ENCODE data around the gene DLG2.
"Not testable (repeated sequence)": the region's sequence is repeated elsewhere in the genome, so short reads cannot be mapped to it uniquely, and the experiment has no call there.

The DLG2 gene

DNA sequence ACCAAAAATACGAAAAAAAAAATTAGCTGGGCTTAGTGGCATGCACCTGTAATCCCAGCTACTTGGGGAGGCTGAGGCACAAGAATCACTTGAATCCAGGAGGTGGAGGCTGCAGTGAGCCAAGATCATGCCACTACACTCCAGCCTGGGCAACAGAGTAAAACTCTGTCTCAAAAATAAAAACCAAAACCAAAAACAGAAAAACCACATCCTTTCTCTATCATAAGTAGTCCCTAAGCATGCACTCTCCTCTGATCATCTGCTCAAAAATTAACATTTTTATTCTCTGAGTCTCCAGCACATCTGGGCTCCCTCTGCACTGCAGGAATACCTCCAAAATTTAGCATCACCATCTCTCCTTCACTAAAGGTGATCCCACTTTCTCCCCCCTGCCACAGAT, 516.9 kb downstream of the DLG2 start:
- DNase-seq (ENCODE audit: low read depth), result not testable (repeated sequence)

DNA sequence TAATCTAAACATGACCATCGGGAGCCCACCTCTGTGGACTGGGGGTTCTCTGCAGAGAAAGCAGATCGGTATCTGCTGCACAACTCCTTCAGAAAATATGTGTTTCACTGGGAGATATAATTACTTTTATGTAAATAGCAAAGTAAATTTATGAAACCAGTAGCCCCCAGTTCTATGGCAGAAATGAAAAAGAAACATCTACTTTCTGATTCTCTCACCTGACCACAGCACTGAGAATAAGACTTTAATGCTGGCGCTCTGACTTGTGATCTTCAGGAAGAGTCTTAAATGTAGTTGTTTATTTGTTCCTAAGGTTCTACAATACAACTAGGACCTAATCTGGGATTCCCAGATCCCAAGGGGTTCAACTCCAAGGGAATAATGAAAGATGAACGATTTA, 518.0 kb downstream of the DLG2 start:
- no peak for DNase-seq (ENCODE audit: low read depth)

DNA sequence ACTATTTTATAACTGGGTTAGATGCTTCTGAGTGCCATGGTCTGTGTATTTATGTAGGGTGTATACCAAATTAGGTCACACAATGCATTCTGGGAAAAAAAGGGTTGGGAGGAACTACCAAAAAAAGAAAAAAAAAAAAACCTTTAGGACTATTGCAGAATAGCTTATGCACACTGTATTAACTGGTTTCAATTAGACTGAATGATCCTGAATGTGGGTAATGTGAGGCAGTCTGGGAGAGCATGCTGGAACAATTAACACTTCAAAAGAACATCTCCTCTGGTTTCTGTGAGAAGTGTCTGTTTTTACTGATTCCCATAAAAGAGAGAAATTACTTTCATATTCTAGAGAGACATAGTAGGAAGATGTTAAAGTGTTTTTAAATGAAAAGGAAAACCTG, 521.3 kb downstream of the DLG2 start:
- no peak for DNase-seq (ENCODE audit: low read depth)

DNA sequence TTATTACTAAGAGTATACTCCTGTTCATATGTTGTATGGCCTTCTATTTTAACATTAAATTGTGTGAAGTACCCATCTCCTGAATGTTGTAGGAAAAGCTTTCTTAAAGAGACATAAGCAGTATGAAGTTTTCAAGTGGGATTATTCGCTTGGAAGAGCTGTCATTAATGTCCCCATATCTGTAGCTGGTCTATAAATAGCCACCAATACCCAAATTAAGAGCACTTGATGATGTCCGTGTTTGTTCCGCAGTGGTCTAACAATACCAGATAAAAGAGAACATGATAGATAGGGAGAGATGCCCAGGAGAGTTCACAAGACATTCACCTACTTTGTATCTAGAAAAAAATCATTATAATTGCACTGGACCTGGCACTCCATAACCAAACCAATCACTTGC, 527.6 kb downstream of the DLG2 start:
- DNase-seq (ENCODE audit: low read depth), result no peak

DNA sequence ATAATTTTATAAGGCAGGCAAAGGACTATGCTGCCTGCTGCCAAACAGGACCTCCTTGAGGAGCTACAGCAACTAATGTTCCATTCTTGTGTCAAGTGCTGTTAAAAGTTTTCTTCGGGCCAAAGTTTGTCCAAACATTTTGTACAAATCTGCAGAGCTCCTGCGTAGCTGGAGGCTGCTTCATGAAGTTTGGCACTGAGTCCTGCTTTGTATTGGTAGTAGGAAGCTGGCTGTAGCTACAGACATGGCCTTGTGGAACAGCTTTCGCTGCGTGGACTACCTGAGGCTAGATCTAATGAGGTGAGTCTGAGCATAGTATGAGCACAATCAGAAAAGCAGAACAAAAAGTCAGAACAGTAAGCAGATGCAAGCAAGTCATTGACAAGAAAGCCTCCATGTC, 528.1 kb downstream of the DLG2 start:
- no peak for DNase-seq (ENCODE audit: low read depth)

DNA sequence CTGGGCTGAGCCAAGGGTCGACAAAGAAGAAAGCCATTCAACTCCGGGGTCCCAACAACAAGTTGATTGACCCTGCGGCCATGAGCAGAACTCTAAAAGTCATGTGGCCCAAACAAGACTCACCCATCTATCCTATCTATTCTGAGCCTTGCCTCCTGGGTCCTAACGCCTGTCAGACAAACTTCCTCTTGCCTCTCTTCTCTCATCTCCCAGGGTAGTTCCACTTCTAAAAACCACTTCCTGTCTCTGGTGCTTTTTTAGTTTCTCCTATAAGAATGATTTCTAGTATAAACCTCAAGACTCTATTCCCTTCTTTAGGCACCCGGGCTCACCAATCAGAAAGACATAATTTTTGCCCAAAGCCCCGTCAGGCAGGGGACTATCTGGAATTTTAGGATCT, 530.2 kb downstream of the DLG2 start:
- DNase-seq (ENCODE audit: low read depth), result no peak

DNA sequence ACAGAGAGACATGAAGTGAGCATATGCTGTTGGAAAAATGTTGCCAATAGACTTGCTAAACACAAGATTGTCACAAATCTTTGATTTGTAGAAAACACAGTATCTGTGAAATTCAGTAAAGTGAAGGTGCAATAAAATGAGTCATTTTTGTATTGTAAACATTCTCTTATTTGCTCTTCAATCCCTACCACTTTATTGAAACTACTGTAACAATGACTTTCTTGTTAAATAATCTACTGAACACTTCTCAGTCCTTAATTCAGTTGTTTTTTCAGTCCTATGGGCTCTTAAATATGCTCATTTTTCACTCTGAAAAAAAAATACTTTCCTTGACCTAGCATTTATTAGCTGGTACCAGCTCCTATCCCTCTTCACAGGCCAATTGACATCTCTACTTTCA, 531.9 kb downstream of the DLG2 start:
- no peak for DNase-seq (ENCODE audit: low read depth)

DNA sequence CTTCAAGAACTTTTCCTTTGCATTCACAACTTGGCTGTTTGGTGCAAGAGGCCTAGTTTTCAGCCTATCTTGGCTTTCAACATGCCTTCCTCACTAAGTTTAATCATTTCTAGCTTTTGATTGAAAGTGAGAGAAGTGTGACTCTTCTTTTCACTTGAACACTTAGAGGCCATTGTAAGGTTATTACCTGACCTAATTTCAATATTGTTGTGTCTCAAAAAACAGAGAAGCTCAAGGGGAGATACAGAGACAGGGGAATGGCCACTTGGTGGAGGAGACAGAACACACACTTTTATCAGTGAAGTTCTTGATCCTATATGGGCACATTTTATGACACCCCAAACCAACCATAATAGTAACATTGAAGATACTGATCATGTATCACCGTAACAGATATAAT, 532.3 kb downstream of the DLG2 start:
- DNase-seq (ENCODE audit: low read depth), result no peak

DNA sequence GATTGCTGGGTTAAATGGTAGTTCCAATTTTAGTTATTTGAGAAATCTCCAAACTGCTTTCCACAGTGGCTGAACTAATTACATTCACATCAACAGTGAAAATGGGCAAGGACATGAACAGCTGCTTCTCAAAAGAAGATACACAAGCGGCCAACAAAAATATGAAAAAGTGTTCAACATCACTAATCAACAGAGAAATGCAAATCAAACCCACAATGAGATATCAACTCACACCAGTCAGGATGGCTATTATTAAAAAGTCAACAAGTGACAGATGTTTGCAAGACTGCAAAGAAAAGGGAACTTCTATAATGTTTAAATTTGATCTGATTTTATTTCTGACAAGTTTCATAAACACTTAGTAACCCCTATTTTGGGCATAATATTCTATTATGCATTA, 537.5 kb downstream of the DLG2 start:
- no peak for DNase-seq (ENCODE audit: low read depth)

DNA sequence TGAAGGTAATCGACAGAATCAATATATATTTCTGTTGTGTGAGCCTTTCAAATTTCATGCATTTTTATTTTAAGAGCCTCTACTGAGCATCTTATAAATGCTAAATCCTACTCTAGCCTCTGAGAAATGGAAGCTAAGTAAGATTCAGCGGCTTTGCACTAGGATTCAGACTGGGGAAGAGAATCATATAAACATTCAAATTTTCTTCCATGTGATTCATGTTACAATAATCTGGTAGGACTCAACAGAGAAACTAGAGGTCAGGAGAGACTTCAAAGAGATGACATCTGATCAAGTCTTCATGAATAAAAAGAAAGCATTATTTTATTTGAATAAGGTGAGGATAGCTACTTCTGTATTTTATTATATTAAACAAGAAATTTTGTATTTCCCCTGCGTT, 538.9 kb downstream of the DLG2 start:
- DNase-seq (ENCODE audit: low read depth), result no peak

DNA sequence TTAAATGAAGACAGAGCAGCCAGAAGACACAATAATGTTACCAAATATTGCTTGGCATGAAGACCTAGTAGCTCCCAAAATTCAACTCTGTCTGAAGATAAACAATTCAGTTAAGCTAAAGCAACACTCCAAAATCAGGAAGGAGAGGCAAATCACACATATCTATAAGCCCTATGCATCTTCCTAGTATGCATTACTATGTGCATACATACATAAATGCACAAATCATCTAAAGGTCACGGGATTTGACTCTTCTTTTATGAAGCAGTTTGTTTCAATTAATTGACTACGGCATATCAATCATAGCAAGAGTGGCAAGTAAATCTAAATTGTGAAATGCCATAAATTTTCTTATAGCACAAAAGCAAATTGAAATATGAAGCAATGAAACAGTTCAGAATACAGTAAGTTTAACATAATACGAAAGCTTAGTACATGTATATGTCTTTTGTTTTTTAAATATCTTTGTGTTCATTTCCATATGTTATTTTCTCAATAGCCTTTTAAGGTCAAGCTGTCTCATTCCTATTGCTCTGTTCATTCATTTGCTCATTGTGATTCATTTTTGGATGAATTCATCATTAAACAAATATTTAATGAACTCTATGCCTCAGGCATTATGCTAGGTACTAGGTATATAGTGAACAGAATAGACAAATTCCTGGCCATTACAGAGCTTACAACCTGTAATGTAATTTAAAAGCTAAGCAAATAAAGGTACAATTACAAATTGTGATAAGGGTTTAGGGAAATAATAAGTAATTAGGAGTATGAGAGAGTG, 540.5 kb downstream of the DLG2 start:
- DNase-seq (ENCODE audit: low read depth), result no peak

DNA sequence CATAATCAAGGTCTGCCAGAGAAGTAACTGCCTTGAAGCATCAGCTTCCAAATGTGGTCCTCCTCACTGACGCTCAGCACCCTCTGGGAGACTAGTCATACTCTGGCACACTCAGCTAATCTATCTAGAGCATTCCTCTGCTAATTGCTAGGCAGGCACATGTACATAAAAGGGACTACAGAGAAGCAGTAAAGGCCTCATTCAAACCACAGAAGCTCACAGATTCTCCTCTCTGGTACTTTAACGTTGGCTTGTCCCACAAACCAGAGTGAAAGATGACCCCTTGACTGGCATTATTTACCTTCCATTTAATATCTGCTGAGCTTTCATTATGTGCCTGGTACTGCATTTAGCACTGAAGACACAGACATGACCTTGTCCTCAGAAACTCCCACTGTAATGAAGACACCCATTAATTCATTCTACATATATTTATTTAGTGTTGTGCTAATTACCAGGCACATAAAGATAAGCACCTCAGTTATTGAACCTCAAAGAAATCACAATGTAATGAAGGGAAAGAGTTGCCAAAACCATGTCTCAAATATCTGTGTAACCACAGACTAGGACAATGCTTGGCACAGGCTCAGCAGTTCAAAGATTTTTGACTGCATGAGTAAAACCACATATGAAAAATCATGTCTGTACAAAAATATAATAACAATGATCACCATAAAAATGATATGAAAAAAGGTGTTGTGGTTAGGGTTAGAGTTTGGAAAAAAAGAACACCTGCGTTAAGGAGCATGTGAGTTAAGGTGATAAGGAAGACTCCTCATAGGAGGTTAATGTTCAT, 550.4 kb downstream of the DLG2 start:
- DNase-seq (ENCODE audit: low read depth), result no peak

DNA sequence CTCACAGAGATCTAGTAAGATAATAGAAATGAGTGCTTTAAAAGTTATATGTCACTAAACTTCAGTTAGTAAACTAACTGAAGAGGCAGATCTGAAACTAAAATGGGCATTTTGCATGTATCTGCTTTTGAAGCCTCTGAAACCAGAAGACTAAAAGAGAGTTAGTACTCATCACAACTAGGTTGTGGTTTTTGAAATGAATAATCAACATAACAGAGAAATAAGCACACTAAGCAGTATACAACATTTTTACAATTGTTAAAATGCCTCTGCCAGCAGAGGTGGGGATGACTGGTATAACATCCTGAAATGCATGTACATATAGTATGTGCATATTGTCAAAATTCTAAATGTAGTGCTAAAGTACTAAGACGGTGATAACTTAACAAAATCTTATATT, 564.5 kb downstream of the DLG2 start:
- no peak for DNase-seq (ENCODE audit: low read depth)

DNA sequence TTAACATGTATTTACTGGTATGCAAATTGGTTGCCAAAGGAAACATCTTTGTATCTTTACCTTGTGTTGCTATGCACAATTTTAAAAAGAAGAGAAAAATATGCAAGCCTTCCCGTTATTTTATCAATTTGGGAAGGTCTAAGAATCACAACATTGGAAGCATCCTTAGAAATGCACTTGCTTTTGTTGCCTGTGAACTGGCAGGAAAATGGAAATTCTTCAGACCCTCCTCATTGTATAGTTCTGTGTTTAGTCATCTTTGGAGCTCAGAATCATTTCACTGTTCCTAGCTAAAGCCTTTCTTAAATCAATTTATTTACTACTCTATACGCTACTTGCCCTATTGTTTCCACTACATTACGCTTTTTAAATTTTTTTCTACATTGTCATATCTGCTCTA, 574.5 kb downstream of the DLG2 start:
- DNase-seq (ENCODE audit: low read depth), result no peak

DNA sequence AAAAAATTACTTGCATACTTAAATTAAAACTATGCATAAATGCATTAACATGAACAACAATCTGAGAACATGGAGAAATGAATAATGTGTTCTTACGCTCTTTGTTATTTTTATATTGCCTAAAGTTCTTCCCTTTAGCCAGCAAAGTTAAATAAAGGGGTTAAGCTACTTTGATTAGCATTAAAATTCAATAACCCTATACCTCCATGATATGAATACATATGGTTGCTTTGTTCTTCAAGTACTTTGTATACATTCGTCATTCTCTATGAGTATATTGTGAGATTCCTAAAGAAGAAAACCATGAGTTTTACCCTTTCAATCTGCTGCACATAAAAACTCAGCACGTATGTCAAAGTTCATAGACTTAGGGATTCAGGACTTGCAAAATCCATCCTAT, 578.3 kb downstream of the DLG2 start:
- no peak for DNase-seq (ENCODE audit: low read depth)

DNA sequence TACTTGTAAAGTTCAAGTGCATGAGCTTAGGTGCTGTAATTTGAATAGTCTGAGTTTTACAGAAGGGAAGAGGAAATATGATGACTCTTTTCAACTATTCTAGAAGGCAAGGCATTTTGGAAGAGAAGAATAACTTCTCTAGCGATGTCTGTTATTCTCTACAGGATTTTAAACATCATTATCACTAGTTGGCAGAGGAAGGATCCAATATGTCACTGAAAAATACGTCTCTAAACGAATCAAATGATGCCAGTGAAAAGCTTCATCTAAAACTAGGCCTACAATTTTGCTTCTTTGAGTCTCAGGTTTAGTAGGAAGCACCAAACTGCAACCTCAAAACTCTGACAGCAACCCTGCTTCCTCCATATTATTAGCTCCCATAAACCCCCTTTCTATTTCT, 581.4 kb downstream of the DLG2 start:
- no peak for DNase-seq (ENCODE audit: low read depth)

DNA sequence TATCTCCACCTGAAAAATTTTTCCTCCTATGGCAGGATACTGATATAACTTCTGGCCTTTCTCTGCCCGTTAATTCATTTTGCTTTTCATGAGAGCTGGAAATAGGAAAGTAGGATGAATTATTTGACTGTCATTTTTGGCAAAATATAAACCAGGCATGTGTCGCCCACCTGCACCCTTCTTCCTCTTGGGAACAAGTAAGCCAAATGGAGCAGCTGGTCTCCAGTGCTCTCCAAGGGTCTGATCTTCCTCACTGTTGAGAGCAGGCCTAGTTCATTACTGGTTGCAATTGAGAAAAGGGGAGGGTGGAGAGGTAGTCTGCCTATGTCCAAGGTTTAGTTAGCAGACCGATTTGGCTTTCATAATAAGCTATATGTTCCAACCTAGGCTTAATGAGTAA, 582.2 kb downstream of the DLG2 start:
- DNase-seq (ENCODE audit: low read depth), result no peak

DNA sequence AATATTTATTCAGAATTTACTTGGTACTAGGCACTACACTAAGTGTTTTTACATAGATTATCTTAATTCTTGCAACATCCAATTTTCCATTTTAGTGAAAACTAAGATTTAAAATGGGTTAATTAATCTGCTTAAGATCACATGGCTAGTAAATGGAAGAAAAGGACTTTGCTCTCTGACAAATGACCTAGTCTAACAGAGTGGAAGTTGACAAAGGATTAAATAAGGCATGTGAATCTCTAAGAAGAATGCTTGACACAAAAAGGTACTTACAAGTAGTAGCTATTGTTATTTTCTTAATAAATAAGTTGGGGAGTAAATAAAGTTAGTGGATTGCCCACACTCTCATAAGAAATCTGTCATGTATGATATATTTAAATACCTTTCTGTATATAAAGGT, 584.8 kb downstream of the DLG2 start:
- DNase-seq (ENCODE audit: low read depth), result no peak

DNA sequence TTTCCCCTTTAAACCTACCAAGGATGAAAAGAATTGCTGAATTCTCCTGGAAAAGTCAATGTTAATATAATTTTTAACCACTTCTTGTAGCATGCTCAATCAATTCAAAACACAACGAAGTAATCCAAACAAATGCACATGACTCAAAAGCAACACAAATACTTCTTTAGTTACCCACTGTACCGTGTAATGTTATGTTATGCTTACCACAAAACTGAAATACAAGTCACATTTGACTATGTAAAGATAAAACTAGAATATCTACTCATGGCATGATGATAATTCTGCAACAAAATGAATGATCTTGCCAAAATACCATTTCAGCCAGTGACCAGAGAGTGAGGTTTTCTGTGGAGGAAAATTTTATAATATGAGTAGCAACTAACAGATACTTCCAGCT, 587.0 kb downstream of the DLG2 start:
- no peak for DNase-seq (ENCODE audit: low read depth)

DNA sequence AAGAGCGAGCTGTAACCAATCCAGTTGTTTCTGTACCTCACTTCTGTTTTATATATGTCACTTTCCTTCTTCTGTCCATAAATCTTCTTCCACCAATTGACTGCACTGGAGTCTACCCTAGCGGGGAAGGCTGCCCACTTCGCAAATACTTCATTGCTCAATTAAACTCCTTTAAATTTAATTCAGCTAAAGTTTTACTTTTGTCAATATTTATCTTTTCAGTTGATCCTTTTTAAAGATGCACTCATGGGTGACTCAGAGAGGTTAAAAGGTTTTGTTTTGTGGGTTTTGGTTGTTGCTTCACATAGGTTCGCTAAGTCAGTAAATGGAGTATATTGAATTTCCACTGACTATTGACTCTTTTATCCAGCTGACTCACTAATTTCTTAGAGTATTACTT, 597.2 kb downstream of the DLG2 start:
- DNase-seq (ENCODE audit: low read depth), result no peak

DNA sequence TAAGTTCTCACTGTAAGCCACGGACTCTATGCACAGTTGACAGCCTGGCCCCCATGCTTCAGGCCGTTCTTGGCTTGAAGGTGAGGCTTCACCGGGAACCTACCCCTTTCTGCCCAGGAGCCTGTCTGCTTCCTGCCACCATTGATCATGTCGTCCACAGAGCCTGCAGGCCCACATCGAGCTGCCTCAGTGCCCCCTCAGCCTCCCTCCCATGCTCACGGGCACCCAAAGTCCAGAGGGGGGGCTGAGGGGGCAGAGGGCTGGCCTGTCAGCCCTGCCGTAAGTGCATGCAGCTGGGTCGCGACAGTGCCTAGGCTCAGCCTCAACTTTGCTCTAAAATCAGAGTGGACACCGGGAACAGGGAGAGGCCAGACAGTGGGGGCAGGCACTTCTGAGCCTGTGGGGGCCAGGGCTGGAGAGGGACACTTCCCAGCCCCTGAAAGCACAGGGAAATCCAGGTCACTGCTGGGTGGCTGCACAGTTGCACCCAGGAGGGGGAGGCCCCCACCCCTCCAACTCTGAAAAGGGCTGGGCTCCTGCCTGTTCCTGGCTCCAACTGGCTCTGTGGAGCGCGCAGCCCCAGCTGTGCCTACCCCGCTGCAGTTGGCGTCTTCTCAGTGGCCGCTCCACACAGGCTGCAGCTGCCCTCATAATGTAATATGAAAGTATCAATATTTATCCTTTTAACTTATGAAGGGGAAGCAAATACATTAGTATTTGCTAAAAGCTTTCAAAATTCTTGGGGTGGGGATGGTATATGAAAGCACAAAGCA, 598.6 kb downstream of the DLG2 start:
- no peak for DNase-seq (ENCODE audit: low read depth)

DNA sequence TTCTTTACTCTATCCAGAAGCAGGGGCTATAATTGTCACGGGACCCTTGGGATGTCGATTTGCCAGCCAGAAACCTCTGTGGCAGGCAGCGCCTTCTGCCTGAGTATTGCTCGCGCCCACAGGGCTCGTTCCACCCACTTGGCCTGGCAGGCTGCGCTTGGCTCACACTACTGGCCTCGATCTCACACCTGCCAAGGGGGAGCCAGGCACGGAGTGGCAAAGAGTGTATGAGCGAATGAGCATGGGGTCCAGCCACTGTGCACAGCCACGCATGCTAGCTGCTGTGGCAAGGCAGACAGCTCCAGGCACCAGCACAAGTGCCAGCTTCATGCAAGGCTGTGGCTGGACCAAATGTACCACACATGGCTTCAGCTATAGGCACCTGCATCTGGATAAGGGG, 599.8 kb downstream of the DLG2 start:
- DNase-seq (ENCODE audit: low read depth), result no peak

DNA sequence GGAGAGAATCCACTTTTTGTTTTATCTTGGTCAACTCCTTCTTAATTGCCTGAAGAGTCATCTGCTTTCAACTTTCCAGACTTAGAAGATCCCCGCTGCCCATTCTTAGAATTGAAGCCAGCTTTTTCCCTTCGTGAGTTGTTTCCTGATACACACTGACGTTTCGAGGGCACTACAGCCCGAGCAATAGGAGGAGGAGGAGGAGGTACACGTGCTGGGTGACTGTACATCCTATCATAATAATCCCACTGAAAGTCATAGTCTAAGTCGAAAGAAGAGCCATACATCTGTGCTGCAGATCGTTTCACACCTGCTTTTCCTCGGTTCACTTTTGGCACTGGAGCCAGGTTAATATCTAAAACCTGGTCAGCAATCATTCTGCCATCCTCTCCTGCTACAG, 606.1 kb downstream of the DLG2 start:
- no peak for DNase-seq (ENCODE audit: low read depth)

All from activated T-cell treated with anti-CD3 and anti-CD28 coated beads for 24 hours (primary cell).